A549 (cell line): ENCODE data around the gene RNF145. TPM values are rescaled to one million over a fixed set of nuclear protein-coding genes. Genes with fewer than 3 reads are reported as not detected.

Source experiments
- ATAC-seq, 2 experiments: fragments of 200-7000 bp in 1 of 2; fragments of >200 bp in 1 of 2; cut with Nextera tagmentation in 1 of 2; cut with Tn5 transposase in 1 of 2; 3 replicates each; pipeline versions ENCODE4 v1.8.0 to v1.9.1; 2018 to 2020; ENCODE audit warnings: mild to moderate bottlenecking in 1 of 2, moderate library complexity in 1 of 2
- CTCF ChIA-PET: fragments of 300-600 bp; sonication (Branson Sonifier 250); formaldehyde crosslinking; extraction: SDS; loops from one replicate; lab custom pipeline; 2021; ENCODE audit warnings: antibody characterized with exemption, inconsistent platforms; lab: Yijun Ruan, JAX
- POLR2A ChIA-PET: fragments of 350-600 bp; formaldehyde crosslinking; extraction: SDS; loops from one replicate; lab custom pipeline; 2021; ENCODE audit warnings: antibody characterized with exemption, inconsistent platforms; lab: Yijun Ruan, JAX
- DNase-seq, 2 experiments: peaks; one replicate each; pipeline versions ENCODE4 v3.0.0 to v3.0.0-alpha.2; 2011 to 2016; ENCODE audit warnings: low read depth in 1 of 2, low spot score in 1 of 2
- FAIRE-seq: peaks from 2 replicates; lab custom pipeline; 2011; peaks lifted over from hg19 to GRCh38; lab: Jason Lieb, UNC
- H3K27ac ChIP-seq, 2 experiments: fragments of >200 bp; sonication (Bioruptor Twin); formaldehyde crosslinking; 3 replicates each; pipeline ENCODE4 v1.5.1; 2016 to 2017
- H3K4me1 ChIP-seq: fragments of >200 bp; sonication (Bioruptor Twin); formaldehyde crosslinking; 3 replicates; pipeline ENCODE4 v1.6.1; 2016
- H3K4me2 ChIP-seq: fragments of >200 bp; sonication (Bioruptor Twin); formaldehyde crosslinking; 3 replicates; pipeline ENCODE4 v1.6.1; 2016
- H3K4me3 ChIP-seq: fragments of >200 bp; sonication (Bioruptor Twin); formaldehyde crosslinking; 3 replicates; pipeline ENCODE4 v1.5.1; 2016
- H3K9me3 ChIP-seq: fragments of >200 bp; sonication (Bioruptor Twin); formaldehyde crosslinking; 3 replicates; pipeline ENCODE4 v1.6.1; 2016
- BCL3 ChIP-seq: fragments of >200 bp; sonication (Bioruptor Twin); formaldehyde crosslinking; IDR thresholded peaks from 3 replicates; pipeline ENCODE4 v1.6.1; 2016
- BHLHE40 ChIP-seq: IDR thresholded peaks from 2 replicates; pipeline ENCODE4 v1.6.1; 2012; ENCODE audit warnings: low read depth, low read length, inconsistent platforms
- CBX8 ChIP-seq: fragments of 200-600 bp; sonication (generic); IDR thresholded peaks from 2 replicates; pipeline ENCODE4 v1.6.1; 2016
- EHF ChIP-seq: fragments of 250-450 bp; sonication (Bioruptor Pico); IDR thresholded peaks from 2 replicates; pipeline ENCODE4 v1.5.0; 2020; ENCODE audit warnings: mild to moderate bottlenecking
- EHMT2 ChIP-seq: fragments of 200-600 bp; sonication (generic); IDR thresholded peaks from 2 replicates; pipeline ENCODE4 v1.6.1; 2016; ENCODE audit warnings: antibody characterized with exemption, low read depth, mild to moderate bottlenecking, moderate library complexity
- FOSL2 ChIP-seq, 2 experiments: fragments of 450-650 bp in 1 of 2; fragments of >200 bp in 1 of 2; sonication (Bioruptor Twin) in 1 of 2; formaldehyde crosslinking; IDR thresholded peaks; 2 replicates each; pipeline versions ENCODE4 v1.5.0 to v1.6.1; 2016 to 2020; ENCODE audit warnings: mild to moderate bottlenecking in 1 of 2, moderate library complexity in 1 of 2
- FOXS1 ChIP-seq: fragments of 250-450 bp; sonication (Bioruptor Pico); IDR thresholded peaks from 2 replicates; pipeline ENCODE4 v1.5.0; 2020; ENCODE audit warnings: mild to moderate bottlenecking, moderate library complexity
- HOXB13 ChIP-seq: fragments of 250-450 bp; sonication (Bioruptor Pico); IDR thresholded peaks from 2 replicates; pipeline ENCODE4 v1.5.0; 2020; ENCODE audit warnings: low read depth, mild to moderate bottlenecking, moderate library complexity
- HOXB5 ChIP-seq: fragments of 250-450 bp; sonication (Bioruptor Pico); IDR thresholded peaks from 2 replicates; pipeline ENCODE4 v1.5.0; 2020; ENCODE audit warnings: mild to moderate bottlenecking, moderate library complexity
- KDM1A ChIP-seq: fragments of 200-600 bp; sonication (generic); IDR thresholded peaks from 2 replicates; pipeline ENCODE4 v1.6.1; 2016; ENCODE audit warnings: low read depth, mild to moderate bottlenecking
- KDM5A ChIP-seq: fragments of 200-600 bp; sonication (generic); IDR thresholded peaks from 2 replicates; pipeline ENCODE4 v1.6.1; 2016; ENCODE audit warnings: antibody characterized with exemption, mild to moderate bottlenecking
- MAFK ChIP-seq: fragments of 450-650 bp; IDR thresholded peaks from 2 replicates; pipeline ENCODE4 v1.6.1; 2014; ENCODE audit not compliant: partially characterized antibody
- MAX ChIP-seq: IDR thresholded peaks from 2 replicates; pipeline ENCODE4 v1.6.1; 2012
- MYC ChIP-seq: IDR thresholded peaks from 2 replicates; pipeline ENCODE4 v1.6.1; 2012; ENCODE audit warnings: mild to moderate bottlenecking, inconsistent platforms, low read length, improper control_type of control experiment, borderline replicate concordance
- NFE2L2 ChIP-seq: fragments of 150-350 bp; conservative IDR thresholded peaks from 2 replicates; pipeline ENCODE4 v1.6.1; 2014; ENCODE audit warnings: low read length
- POLR2A ChIP-seq: IDR thresholded peaks from 2 replicates; pipeline ENCODE4 v1.6.1; 2012; ENCODE audit warnings: mild to moderate bottlenecking, low read length
- POLR2AphosphoS2 ChIP-seq: conservative IDR thresholded peaks from 2 replicates; pipeline ENCODE4 v1.6.1; 2012; ENCODE audit warnings: low read length, improper control_type of control experiment, inconsistent platforms
- ZNF302 ChIP-seq: fragments of 250-450 bp; sonication (Bioruptor Pico); IDR thresholded peaks from 2 replicates; pipeline ENCODE4 v1.9.0; 2021; ENCODE audit warnings: inconsistent platforms, mild to moderate bottlenecking, moderate library complexity
- WGBS: methylation state at CpG from one replicate; pipeline ENCODE4 v1.1.6; 2017; ENCODE audit errors: missing lambda C conversion rate; 5-methylcytosine and 5-hydroxymethylcytosine counted together
- polyA plus RNA-seq, 4 experiments: library from polyadenylated mRNA; depleted of rRNA in 3 of 4; stranded (reverse); fragments of >200 nt; fragmentation: RNase III in 1 of 4; extraction: RNeasy Plus Mini Kit Qiagen cat#74134 plus additional on column Dnase treatment in 1 of 4; gene quantifications; 2 replicates in 3 of 4; 3 replicates in 1 of 4; pipeline ENCODE4 v1.2.3, GENCODE V29; 2011 to 2017
- TF ChIP-seq, protein P1 (sequence below): fragments of 250-450 bp; sonication (Bioruptor Pico); IDR thresholded peaks from 2 replicates; pipeline ENCODE4 v1.5.0; 2020; ENCODE audit warnings: low read depth, mild to moderate bottlenecking, moderate library complexity

The RNF145 gene
- polyA plus RNA-seq, 2 of the 4 experiments (the other 2 are of a cell fraction), result 122 to 146 TPM

DNA sequence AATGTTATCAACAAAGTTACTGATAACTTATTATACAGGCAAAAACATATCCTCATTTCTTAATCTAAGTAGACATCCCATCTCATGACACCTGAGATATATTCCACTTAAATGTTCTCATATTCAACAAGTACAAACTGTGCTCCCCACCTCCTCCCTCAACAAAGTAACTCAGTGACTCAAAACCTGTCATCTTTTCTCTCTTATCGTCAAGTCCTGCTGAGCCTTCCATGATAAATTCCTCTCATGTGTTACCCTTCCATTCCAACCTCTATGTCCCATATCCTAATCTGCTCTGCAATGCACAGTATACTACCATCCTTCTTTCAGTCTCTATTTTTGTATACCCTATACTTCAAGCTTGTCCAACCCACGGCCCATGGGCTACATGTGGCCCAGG lies 13.6 kb downstream of the RNF145 start:
- no peak overlapping the region for H3K4me2 ChIP-seq
- peaks cover 95% of the 10 kb centered on the region for H3K4me1 ChIP-seq
- no peak overlapping the region for H3K27ac ChIP-seq
- ChIA-PET POLR2A (interaction anchor here (1.1 kb wide), 1 partner anchor 10 kb away, joined by 6 read pairs; no protein-coding TSS in a partner anchor), CTCF (interaction anchor here (0.7 to 6.4 kb wide), 2 partner anchors 8 to 39 kb away, joined by 3 to 25 read pairs; no protein-coding TSS in a partner anchor)
- WGBS, result 90% methylated on average over 2 of the region's 2 CpGs
- H3K9me3 ChIP-seq, result no peaks in the 10 kb centered on the region
- no peak overlapping the region for H3K4me3 ChIP-seq
- no peak for ATAC-seq
- DNase-seq, result no peak
- FAIRE-seq, result no peak
- TF ChIP-seq POLR2AphosphoS2 (peak; percentile 73; the same call in 1 of the 2 replicates), MYC (no peak)

GRCh38 chr5:159190170-159190569 lies 19.2 kb downstream of the RNF145 start:
- ATAC-seq (no peak), FAIRE-seq (no peak), DNase-seq (no peak)
- Histone ChIP-seq H3K4me2 (peak overlapping the region; percentile 66), H3K4me1 (peaks cover 95% of the 10 kb centered on the region), H3K4me3 (no peak overlapping the region), H3K9me3 (no peaks in the 10 kb centered on the region), H3K27ac (peak overlapping the region; percentile 82 to 94)
- 84% methylated on average over 3 of the region's 3 CpGs for WGBS
- CTCF ChIA-PET, result interaction anchor here (0.7 to 6.0 kb wide), 4 partner anchors 31 to 127 kb away, joined by 3 to 23 read pairs (median 4); no protein-coding TSS in a partner anchor
- TF ChIP-seq EHMT2, result no peak
- no peak for TF ChIP-seq KDM1A
- no peak for TF ChIP-seq BHLHE40
- no peak for TF ChIP-seq FOSL2 (IDR thresholded peaks at IDR 0.05)
- TF ChIP-seq FOSL2 (CRISPR knock-in tag; IDR thresholded peaks at IDR 0.05), result peak; percentile 36; the same call in 1 of the 2 replicates
- TF ChIP-seq CBX8, result no peak
- no peak for TF ChIP-seq NFE2L2
- POLR2A ChIA-PET, result interaction anchor here (1.5 kb wide), 1 partner anchor 92 kb away, joined by 5 read pairs; no protein-coding TSS in a partner anchor

DNA sequence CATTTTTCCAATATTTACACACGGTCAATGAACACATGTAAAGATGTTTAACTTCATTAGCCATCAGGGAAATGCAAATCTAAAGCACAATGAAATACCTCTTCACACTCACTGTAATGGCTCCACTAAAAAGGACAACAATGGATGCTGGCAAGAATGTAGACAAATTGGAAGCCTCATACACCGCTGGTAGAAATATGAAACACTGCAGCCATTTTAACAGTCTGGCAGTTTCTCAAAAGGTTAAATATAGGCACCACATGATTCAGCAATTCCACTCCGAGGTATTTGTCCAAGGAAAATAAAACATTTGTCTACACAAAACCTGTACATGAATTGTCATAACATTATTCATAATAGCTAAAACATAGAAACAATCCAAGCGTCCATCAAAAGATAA lies 20.0 kb downstream of the RNF145 start:
- ChIA-PET CTCF (interaction anchor here (0.5 to 6.0 kb wide), 3 partner anchors 24 to 32 kb away, joined by 3 to 23 read pairs (median 3); no protein-coding TSS in a partner anchor), POLR2A (no interaction called here)
- 33% methylated on average over 4 of the region's 4 CpGs for WGBS
- peak in 1 of 2 experiments; percentile 63 for DNase-seq
- Histone ChIP-seq H3K4me1 (peaks cover 96% of the 10 kb centered on the region), H3K9me3 (no peaks in the 10 kb centered on the region)
- 0 out of 2 replicates have a peak, but pooled peaks have one; percentile 17 for TF ChIP-seq NFE2L2
- TF ChIP-seq, protein P1, sequence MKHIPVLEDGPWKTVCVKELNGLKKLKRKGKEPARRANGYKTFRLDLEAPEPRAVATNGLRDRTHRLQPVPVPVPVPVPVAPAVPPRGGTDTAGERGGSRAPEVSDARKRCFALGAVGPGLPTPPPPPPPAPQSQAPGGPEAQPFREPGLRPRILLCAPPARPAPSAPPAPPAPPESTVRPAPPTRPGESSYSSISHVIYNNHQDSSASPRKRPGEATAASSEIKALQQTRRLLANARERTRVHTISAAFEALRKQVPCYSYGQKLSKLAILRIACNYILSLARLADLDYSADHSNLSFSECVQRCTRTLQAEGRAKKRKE (CRISPR knock-in tag), result peak; percentile 51; the same call in 1 of the 2 replicates
- peak; percentile 31; the same call in 1 of the 2 replicates for TF ChIP-seq ZNF302 (CRISPR knock-in tag)
- TF ChIP-seq POLR2A, result no peak
- TF ChIP-seq EHF, result 0 out of 2 replicates have a peak, but pooled peaks have one; percentile 12
- TF ChIP-seq MAX, result no peak
- peak; percentile 58; the same call in 1 of the 2 replicates for TF ChIP-seq FOXS1
- TF ChIP-seq HOXB5 (CRISPR knock-in tag), result peak; percentile 39; the same call in 1 of the 2 replicates
- TF ChIP-seq KDM5A, result no peak
- 0 out of 2 replicates have a peak, but pooled peaks have one; percentile 52 for TF ChIP-seq HOXB13
- TF ChIP-seq BCL3, result no peak
- peak; percentile 89 for TF ChIP-seq MAFK
- no peak for TF ChIP-seq FOSL2 (IDR thresholded peaks at IDR 0.05)
- TF ChIP-seq FOSL2 (CRISPR knock-in tag; IDR thresholded peaks at IDR 0.05), result peak; percentile 62; the same call in 1 of the 2 replicates
- TF ChIP-seq, all 56 proteins: peak for 9
- H3K27ac ChIP-seq, result peak overlapping the region; percentile 82 to 94
- FAIRE-seq (no peak), ATAC-seq (peak in 1 of 2 experiments; percentile 2; a peak in 1 of 6 replicates)
- H3K4me3 ChIP-seq, result no peak overlapping the region
- peak overlapping the region; percentile 66 for H3K4me2 ChIP-seq
